Motor neuron (in vitro differentiated cells): ENCODE data around the gene HMX2. TPM values are rescaled to one million over a fixed set of nuclear protein-coding genes. Genes with fewer than 3 reads are reported as not detected.
"Not testable (repeated sequence)": the region's sequence is repeated elsewhere in the genome, so short reads cannot be mapped to it uniquely, and the experiment has no call there.

ENCODE experiments used
- ATAC-seq, 8 experiments: fragments of 200-7000 bp; cut with Tn5 transposase; replicated peaks in 6 of 8; 2 replicates each; pipeline ENCODE4 v1.8.0; 2021; ENCODE audit warnings: mild to moderate bottlenecking in 8 of 8, moderate library complexity in 8 of 8
- H3K27ac ChIP-seq, 2 donors: fragments of 250-450 bp; sonication (Bioruptor Pico); 2 replicates each; pipeline ENCODE4 v1.9.0; 2021; ENCODE audit warnings: antibody characterized with exemption in 2 of 2, mild to moderate bottlenecking in 2 of 2, moderate library complexity in 1 of 2
- H3K4me1 ChIP-seq, 2 donors: fragments of 250-450 bp; sonication (Bioruptor Pico); replicated peaks in 1 of 2; 2 replicates each; pipeline ENCODE4 v1.6.1; 2021; ENCODE audit warnings: antibody characterized with exemption in 2 of 2, mild to moderate bottlenecking in 2 of 2, moderate library complexity in 1 of 2
- H3K4me3 ChIP-seq, 5 donors: fragments of 250-450 bp; sonication (Bioruptor Pico); 2 replicates each; pipeline ENCODE4 v1.9.0; 2021; ENCODE audit warnings: antibody characterized with exemption in 5 of 5, mild to moderate bottlenecking in 5 of 5, moderate library complexity in 4 of 5
- WGBS, 10 experiments: fragments of 450-650 bp; shearing (Covaris generic); methylation state at CpG; one replicate each; pipeline ENCODE4 v1.0.0; 2022; 5-methylcytosine and 5-hydroxymethylcytosine counted together
- in situ Hi-C, 9 experiments: fragments of 400-800 bp; cut with MboI; loops; one replicate each; pipeline ENCODE4 v1.15.0; 2021; ENCODE audit warnings: low sequenced_read_pairs in 9 of 9, low pct_unique_long_range_greater_than_20kb in 2 of 9; ENCODE audit not compliant: unreplicated experiment in 9 of 9
- total RNA-seq, 8 experiments: library from RNA; unstranded; fragments of 300-600 nt; gene quantifications; 2 replicates each; pipeline versions ENCODE4 v1.2.3 to v1.2.4, GENCODE V29; 2022

HMX2 gene
- total RNA-seq, 8 experiments from 2014 or later, result 0.11 to 0.14 TPM; not detected in 6

- in situ Hi-C loops, result no loop called here
- ATAC-seq, result no peak
- WGBS, 10 experiments, result 83 to 100% (median 91%) methylated on average over 1 to 2 of the region's 2 CpGs; no CpG with 5 or more reads in 2 of the 10 experiments
These were observed 16.4 kb downstream of the HMX2 start for GRCh38 chr10:123164319-123164718.

GRCh38 chr10:123165445-123166072 lies 17.6 kb downstream of the HMX2 start:
- in situ Hi-C loops, result no loop called here
- Histone ChIP-seq H3K4me3 (no peak overlapping the region), H3K27ac (no peak overlapping the region), H3K4me1 (no peaks in the 10 kb centered on the region)
- ATAC-seq, result peak in 1 of 8 experiments; percentile 8
- WGBS, 10 experiments, result 40 to 100% (median 81%) methylated on average over 1 to 4 of the region's 4 CpGs; no CpG with 5 or more reads in 4 of the 10 experiments

More at GRCh38 chr10:123164319-123164718, 16.4 kb downstream of the HMX2 start:
- no peak overlapping the region for H3K4me3 ChIP-seq
- H3K4me1 ChIP-seq, result no peaks in the 10 kb centered on the region
- no peak overlapping the region for H3K27ac ChIP-seq

GRCh38 chr10:123166618-123167017 lies 18.7 kb downstream of the HMX2 start:
- ATAC-seq, result no peak
- in situ Hi-C loops, result no loop called here
- Histone ChIP-seq H3K4me3 (no peak overlapping the region), H3K4me1 (no peaks in the 10 kb centered on the region), H3K27ac (no peak overlapping the region)
- WGBS, 10 experiments, result 93 to 100% (median 100%) methylated on average over 2 of the region's 2 CpGs; no CpG with 5 or more reads in 6 of the 10 experiments

- Histone ChIP-seq H3K4me1 (no peaks in the 10 kb centered on the region), H3K4me3 (no peak overlapping the region), H3K27ac (no peak overlapping the region)
- in situ Hi-C loops, result no loop called here
- WGBS, 10 experiments, result 94 to 100% (median 100%) methylated on average over 1 to 4 of the region's 4 CpGs; no CpG with 5 or more reads in 1 of the 10 experiments
- ATAC-seq, result no peak
These were observed 23.0 kb downstream of the HMX2 start for GRCh38 chr10:123170961-123171360.

GRCh38 chr10:123171616-123172015 lies 23.7 kb downstream of the HMX2 start:
- 83 to 100% (median 96%) methylated on average over 1 to 7 of the region's 10 CpGs; no CpG with 5 or more reads in 2 of the 10 experiments for WGBS, 10 experiments
- in situ Hi-C loops, H3K27ac ChIP-seq, ATAC-seq, H3K4me1 ChIP-seq, H3K4me3 ChIP-seq: not testable (repeated sequence)

GRCh38 chr10:123175389-123176387 lies 27.8 kb downstream of the HMX2 start:
- in situ Hi-C loops, result no loop called here
- 39 to 100% (median 82%) methylated on average over 1 to 8 of the region's 9 CpGs; no CpG with 5 or more reads in 1 of the 10 experiments for WGBS, 10 experiments
- no peak for ATAC-seq
- no peak overlapping the region for H3K4me3 ChIP-seq
- H3K4me1 ChIP-seq, result no peaks in the 10 kb centered on the region
- H3K27ac ChIP-seq, result no peak overlapping the region

- in situ Hi-C loops, H3K4me3 ChIP-seq, H3K4me1 ChIP-seq, H3K27ac ChIP-seq, ATAC-seq: not testable (repeated sequence)
- 85 to 100% (median 93%) methylated on average over 1 to 3 of the region's 4 CpGs; no CpG with 5 or more reads in 3 of the 10 experiments for WGBS, 10 experiments
These were observed 30.5 kb downstream of the HMX2 start for GRCh38 chr10:123178390-123178789.

GRCh38 chr10:123180101-123181090 lies 32.5 kb downstream of the HMX2 start:
- Histone ChIP-seq H3K4me3 (no peak overlapping the region), H3K4me1 (no peaks in the 10 kb centered on the region), H3K27ac (no peak overlapping the region)
- in situ Hi-C loops, result no loop called here
- WGBS, 10 experiments, result 35 to 100% (median 94%) methylated on average over 1 to 7 of the region's 7 CpGs
- ATAC-seq, result peak in 1 of 8 experiments; percentile 52

GRCh38 chr10:123183724-123184123 lies 35.8 kb downstream of the HMX2 start:
- in situ Hi-C loops, result no loop called here
- Histone ChIP-seq H3K4me1 (no peaks in the 10 kb centered on the region), H3K27ac (no peak overlapping the region), H3K4me3 (no peak overlapping the region)
- no peak for ATAC-seq
- 100% methylated on average over 1 to 2 of the region's 2 CpGs; no CpG with 5 or more reads in 2 of the 10 experiments for WGBS, 10 experiments

- in situ Hi-C loops, result no loop called here
- Histone ChIP-seq H3K4me3 (no peak overlapping the region), H3K27ac (no peak overlapping the region), H3K4me1 (no peaks in the 10 kb centered on the region)
- WGBS, 10 experiments, result 84 to 100% (median 95%) methylated on average over 2 to 5 of the region's 5 CpGs; no CpG with 5 or more reads in 2 of the 10 experiments
- ATAC-seq, result no peak
These were observed 39.8 kb downstream of the HMX2 start for GRCh38 chr10:123187781-123188180.

- ATAC-seq, result peak in 2 of 8 experiments; percentile 29 to 89
- H3K27ac ChIP-seq, result no peak overlapping the region
- in situ Hi-C loops, result no loop called here
- no peak overlapping the region for H3K4me3 ChIP-seq
- no peaks in the 10 kb centered on the region for H3K4me1 ChIP-seq
- WGBS, 10 experiments, result 0 to 100% (median 95%) methylated on average over 1 to 8 of the region's 8 CpGs; no CpG with 5 or more reads in 1 of the 10 experiments
These were observed 44.0 kb downstream of the HMX2 start for GRCh38 chr10:123191886-123192285.

GRCh38 chr10:123194056-123194455 lies 46.1 kb downstream of the HMX2 start:
- ATAC-seq, result no peak
- H3K4me3 ChIP-seq, result no peak overlapping the region
- no peaks in the 10 kb centered on the region for H3K4me1 ChIP-seq
- 94 to 100% (median 98%) methylated on average over 1 to 7 of the region's 9 CpGs; no CpG with 5 or more reads in 4 of the 10 experiments for WGBS, 10 experiments
- H3K27ac ChIP-seq, result no peak overlapping the region
- in situ Hi-C loops, result no loop called here
